GM23338 (cell line): ENCODE data around the gene ENTHD1. TPM values are rescaled to one million over a fixed set of nuclear protein-coding genes. Genes with fewer than 3 reads are reported as not detected.

Experiments
- ATAC-seq: fragments of 200-7000 bp; cut with Tn5 transposase; 3 replicates; pipeline ENCODE4 v1.9.1; 2020
- DNase-seq: peaks from one replicate; pipeline ENCODE4 v3.0.0-alpha.2; 2015; ENCODE audit warnings: low spot score
- H2AFZ ChIP-seq: fragments of 200-600 bp; sonication (generic); 2 replicates; pipeline ENCODE4 v1.8.0; 2016; ENCODE audit warnings: antibody characterized with exemption, mild to moderate bottlenecking, moderate library complexity
- H3F3A ChIP-seq: fragments of 200-600 bp; sonication (generic); replicated peaks from 2 replicates; pipeline ENCODE4 v1.8.0; 2017; ENCODE audit warnings: antibody characterized with exemption, mixed run types, low read depth
- H3K27ac ChIP-seq: fragments of 200-600 bp; sonication (generic); 2 replicates; pipeline ENCODE4 v1.6.1; 2016; ENCODE audit warnings: low read depth
- H3K27me3 ChIP-seq: fragments of 200-600 bp; sonication (generic); 2 replicates; pipeline ENCODE4 v1.8.0; 2016; ENCODE audit warnings: mild to moderate bottlenecking, mixed run types, moderate library complexity; ENCODE audit not compliant: insufficient read depth
- H3K36me3 ChIP-seq: fragments of 200-600 bp; sonication (generic); 2 replicates; pipeline ENCODE4 v1.8.0; 2016; ENCODE audit warnings: mild to moderate bottlenecking; ENCODE audit not compliant: insufficient read depth
- H3K4me1 ChIP-seq: fragments of 200-600 bp; sonication (generic); 2 replicates; pipeline ENCODE4 v1.8.0; 2016; ENCODE audit warnings: mild to moderate bottlenecking, moderate library complexity; ENCODE audit not compliant: insufficient read depth
- H3K4me2 ChIP-seq: fragments of 200-600 bp; sonication (generic); 2 replicates; pipeline ENCODE4 v1.7.1; 2017; ENCODE audit warnings: mixed run types
- H3K4me3 ChIP-seq: fragments of 200-600 bp; sonication (generic); 2 replicates; pipeline ENCODE4 v1.6.1; 2016; ENCODE audit warnings: mixed run types
- H3K79me2 ChIP-seq: fragments of 200-600 bp; sonication (generic); replicated peaks from 2 replicates; pipeline ENCODE4 v1.8.0; 2017; ENCODE audit warnings: mild to moderate bottlenecking; ENCODE audit not compliant: insufficient read depth
- H3K9me2 ChIP-seq: fragments of 200-600 bp; sonication (generic); 2 replicates; pipeline ENCODE4 v1.8.0; 2017; ENCODE audit not compliant: insufficient read depth
- H4K20me1 ChIP-seq: fragments of 200-600 bp; sonication (generic); replicated peaks from 2 replicates; pipeline ENCODE4 v1.8.0; 2017; ENCODE audit warnings: mild to moderate bottlenecking; ENCODE audit not compliant: insufficient read depth
- H3K27ac Mint-ChIP-seq: 2 replicates; pipeline ENCODE4 v1.8.0; 2020; ENCODE audit warnings: inconsistent platforms, mild to moderate bottlenecking, moderate library complexity, mixed read lengths
- H3K27me3 Mint-ChIP-seq: 3 replicates; pipeline ENCODE4 v1.8.0; 2022; ENCODE audit warnings: low read depth, mild to moderate bottlenecking, moderate library complexity, mixed read lengths, inconsistent platforms; ENCODE audit not compliant: insufficient read depth, poor library complexity
- H3K36me3 Mint-ChIP-seq: 3 replicates; pipeline ENCODE4 v1.8.0; 2021; ENCODE audit warnings: low read depth, mild to moderate bottlenecking, inconsistent platforms, moderate library complexity, mixed read lengths
- H3K4me1 Mint-ChIP-seq: 3 replicates; pipeline ENCODE4 v1.8.0; 2020; ENCODE audit warnings: mild to moderate bottlenecking, inconsistent platforms, mixed read lengths
- H3K4me3 Mint-ChIP-seq: 3 replicates; pipeline ENCODE4 v1.8.0; 2021; ENCODE audit warnings: moderate library complexity, mild to moderate bottlenecking, inconsistent platforms, mixed read lengths
- H3K9me3 Mint-ChIP-seq: 3 replicates; pipeline ENCODE4 v1.8.0; 2020; ENCODE audit warnings: moderate library complexity, mild to moderate bottlenecking, inconsistent platforms, mixed read lengths
- CREB1 ChIP-seq: fragments of 250-450 bp; sonication (Bioruptor Pico); IDR thresholded peaks from 2 replicates; pipeline ENCODE4 v1.5.0; 2020; ENCODE audit warnings: low read depth, mild to moderate bottlenecking, moderate library complexity
- JUNB ChIP-seq: IDR thresholded peaks from one replicate; pipeline ENCODE4 v1.6.1; 2016; ENCODE audit warnings: antibody characterized with exemption; ENCODE audit not compliant: unreplicated experiment
- POLR2AphosphoS5 ChIP-seq: IDR thresholded peaks from 2 replicates; pipeline ENCODE4 v1.6.1; 2016; ENCODE audit warnings: antibody characterized with exemption, low read depth
- ZNF331 ChIP-seq: fragments of 250-450 bp; sonication (Bioruptor Pico); IDR thresholded peaks from 2 replicates; pipeline ENCODE4 v1.5.0; 2020; ENCODE audit warnings: low read depth, mild to moderate bottlenecking, moderate library complexity
- polyA plus RNA-seq: library from polyadenylated mRNA; unstranded; fragments of >200 nt; fragmentation: Nextera tagmentation; extraction: Ambion mirVana; gene quantifications from 2 replicates; pipeline ENCODE4 v1.2.1, GENCODE V29; 2016
- total RNA-seq: library from RNA; depleted of rRNA; stranded (reverse); fragments of >200 nt; shearing (Covaris generic); gene quantifications from 2 replicates; pipeline ENCODE4 v1.2.3, GENCODE V29; 2014
- TF ChIP-seq, protein P1 (sequence below), 2 experiments: fragments of 200-600 bp in 1 of 2; sonication (generic) in 1 of 2; conservative IDR thresholded peaks; 2 replicates each; pipeline versions ENCODE4 v1.5.1 to v1.6.1; 2016 to 2017; ENCODE audit warnings: antibody characterized with exemption in 2 of 2, low read depth in 2 of 2, mild to moderate bottlenecking in 2 of 2, moderate library complexity in 1 of 2
- TF ChIP-seq, protein P2 (sequence below): fragments of 250-450 bp; sonication (Bioruptor Pico); IDR thresholded peaks from 2 replicates; pipeline ENCODE4 v1.5.0; 2020; ENCODE audit warnings: mild to moderate bottlenecking, moderate library complexity

ENTHD1 gene
- total and polyA plus RNA-seq, 2 experiments from 2014 or later = not detected

DNA sequence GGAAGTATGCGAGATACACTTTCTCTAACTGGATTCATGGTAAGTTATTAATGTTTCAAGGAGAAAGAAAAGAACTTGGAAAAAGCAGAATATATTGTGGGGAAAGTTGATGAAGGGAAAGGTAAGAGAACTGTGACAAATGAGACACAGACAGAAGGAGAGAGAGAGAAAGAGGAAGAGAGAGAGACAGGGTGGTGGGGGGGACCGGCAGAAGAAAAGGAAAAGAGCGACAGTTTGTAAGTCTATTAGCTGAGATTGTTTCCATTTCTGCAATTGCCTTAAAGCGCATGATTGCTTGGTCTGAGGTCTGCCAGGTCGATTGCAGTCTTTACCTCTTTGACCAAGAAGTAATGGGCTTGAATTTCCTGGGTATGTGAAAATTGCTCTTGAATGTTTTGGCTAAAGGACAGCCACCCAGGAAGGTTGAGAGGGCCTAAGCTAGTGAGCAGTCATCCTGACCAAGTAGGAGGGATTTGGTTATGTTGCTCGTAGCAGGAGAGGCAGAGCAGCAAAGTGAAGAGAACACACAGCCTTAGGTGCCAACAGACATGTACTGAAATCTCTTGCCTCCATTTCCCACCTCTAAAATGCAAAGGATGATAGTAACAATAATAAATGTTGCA is 43.1 kb upstream of the ENTHD1 start:
- no peaks in the 10 kb centered on the region for H3K36me3 ChIP-seq
- no peak overlapping the region for H3K4me2 ChIP-seq
- H3K4me1 ChIP-seq = peaks cover 38% of the 10 kb centered on the region
- TF ChIP-seq, protein P1, sequence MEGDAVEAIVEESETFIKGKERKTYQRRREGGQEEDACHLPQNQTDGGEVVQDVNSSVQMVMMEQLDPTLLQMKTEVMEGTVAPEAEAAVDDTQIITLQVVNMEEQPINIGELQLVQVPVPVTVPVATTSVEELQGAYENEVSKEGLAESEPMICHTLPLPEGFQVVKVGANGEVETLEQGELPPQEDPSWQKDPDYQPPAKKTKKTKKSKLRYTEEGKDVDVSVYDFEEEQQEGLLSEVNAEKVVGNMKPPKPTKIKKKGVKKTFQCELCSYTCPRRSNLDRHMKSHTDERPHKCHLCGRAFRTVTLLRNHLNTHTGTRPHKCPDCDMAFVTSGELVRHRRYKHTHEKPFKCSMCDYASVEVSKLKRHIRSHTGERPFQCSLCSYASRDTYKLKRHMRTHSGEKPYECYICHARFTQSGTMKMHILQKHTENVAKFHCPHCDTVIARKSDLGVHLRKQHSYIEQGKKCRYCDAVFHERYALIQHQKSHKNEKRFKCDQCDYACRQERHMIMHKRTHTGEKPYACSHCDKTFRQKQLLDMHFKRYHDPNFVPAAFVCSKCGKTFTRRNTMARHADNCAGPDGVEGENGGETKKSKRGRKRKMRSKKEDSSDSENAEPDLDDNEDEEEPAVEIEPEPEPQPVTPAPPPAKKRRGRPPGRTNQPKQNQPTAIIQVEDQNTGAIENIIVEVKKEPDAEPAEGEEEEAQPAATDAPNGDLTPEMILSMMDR (conservative IDR thresholded peaks at IDR 0.05; ENCODE audit: low read depth in 2 of 2) = no peak
- no peak for TF ChIP-seq CREB1 (CRISPR knock-in tag)
- TF ChIP-seq POLR2AphosphoS5 = no peak
- TF ChIP-seq JUNB = no peak
- TF ChIP-seq, protein P2, sequence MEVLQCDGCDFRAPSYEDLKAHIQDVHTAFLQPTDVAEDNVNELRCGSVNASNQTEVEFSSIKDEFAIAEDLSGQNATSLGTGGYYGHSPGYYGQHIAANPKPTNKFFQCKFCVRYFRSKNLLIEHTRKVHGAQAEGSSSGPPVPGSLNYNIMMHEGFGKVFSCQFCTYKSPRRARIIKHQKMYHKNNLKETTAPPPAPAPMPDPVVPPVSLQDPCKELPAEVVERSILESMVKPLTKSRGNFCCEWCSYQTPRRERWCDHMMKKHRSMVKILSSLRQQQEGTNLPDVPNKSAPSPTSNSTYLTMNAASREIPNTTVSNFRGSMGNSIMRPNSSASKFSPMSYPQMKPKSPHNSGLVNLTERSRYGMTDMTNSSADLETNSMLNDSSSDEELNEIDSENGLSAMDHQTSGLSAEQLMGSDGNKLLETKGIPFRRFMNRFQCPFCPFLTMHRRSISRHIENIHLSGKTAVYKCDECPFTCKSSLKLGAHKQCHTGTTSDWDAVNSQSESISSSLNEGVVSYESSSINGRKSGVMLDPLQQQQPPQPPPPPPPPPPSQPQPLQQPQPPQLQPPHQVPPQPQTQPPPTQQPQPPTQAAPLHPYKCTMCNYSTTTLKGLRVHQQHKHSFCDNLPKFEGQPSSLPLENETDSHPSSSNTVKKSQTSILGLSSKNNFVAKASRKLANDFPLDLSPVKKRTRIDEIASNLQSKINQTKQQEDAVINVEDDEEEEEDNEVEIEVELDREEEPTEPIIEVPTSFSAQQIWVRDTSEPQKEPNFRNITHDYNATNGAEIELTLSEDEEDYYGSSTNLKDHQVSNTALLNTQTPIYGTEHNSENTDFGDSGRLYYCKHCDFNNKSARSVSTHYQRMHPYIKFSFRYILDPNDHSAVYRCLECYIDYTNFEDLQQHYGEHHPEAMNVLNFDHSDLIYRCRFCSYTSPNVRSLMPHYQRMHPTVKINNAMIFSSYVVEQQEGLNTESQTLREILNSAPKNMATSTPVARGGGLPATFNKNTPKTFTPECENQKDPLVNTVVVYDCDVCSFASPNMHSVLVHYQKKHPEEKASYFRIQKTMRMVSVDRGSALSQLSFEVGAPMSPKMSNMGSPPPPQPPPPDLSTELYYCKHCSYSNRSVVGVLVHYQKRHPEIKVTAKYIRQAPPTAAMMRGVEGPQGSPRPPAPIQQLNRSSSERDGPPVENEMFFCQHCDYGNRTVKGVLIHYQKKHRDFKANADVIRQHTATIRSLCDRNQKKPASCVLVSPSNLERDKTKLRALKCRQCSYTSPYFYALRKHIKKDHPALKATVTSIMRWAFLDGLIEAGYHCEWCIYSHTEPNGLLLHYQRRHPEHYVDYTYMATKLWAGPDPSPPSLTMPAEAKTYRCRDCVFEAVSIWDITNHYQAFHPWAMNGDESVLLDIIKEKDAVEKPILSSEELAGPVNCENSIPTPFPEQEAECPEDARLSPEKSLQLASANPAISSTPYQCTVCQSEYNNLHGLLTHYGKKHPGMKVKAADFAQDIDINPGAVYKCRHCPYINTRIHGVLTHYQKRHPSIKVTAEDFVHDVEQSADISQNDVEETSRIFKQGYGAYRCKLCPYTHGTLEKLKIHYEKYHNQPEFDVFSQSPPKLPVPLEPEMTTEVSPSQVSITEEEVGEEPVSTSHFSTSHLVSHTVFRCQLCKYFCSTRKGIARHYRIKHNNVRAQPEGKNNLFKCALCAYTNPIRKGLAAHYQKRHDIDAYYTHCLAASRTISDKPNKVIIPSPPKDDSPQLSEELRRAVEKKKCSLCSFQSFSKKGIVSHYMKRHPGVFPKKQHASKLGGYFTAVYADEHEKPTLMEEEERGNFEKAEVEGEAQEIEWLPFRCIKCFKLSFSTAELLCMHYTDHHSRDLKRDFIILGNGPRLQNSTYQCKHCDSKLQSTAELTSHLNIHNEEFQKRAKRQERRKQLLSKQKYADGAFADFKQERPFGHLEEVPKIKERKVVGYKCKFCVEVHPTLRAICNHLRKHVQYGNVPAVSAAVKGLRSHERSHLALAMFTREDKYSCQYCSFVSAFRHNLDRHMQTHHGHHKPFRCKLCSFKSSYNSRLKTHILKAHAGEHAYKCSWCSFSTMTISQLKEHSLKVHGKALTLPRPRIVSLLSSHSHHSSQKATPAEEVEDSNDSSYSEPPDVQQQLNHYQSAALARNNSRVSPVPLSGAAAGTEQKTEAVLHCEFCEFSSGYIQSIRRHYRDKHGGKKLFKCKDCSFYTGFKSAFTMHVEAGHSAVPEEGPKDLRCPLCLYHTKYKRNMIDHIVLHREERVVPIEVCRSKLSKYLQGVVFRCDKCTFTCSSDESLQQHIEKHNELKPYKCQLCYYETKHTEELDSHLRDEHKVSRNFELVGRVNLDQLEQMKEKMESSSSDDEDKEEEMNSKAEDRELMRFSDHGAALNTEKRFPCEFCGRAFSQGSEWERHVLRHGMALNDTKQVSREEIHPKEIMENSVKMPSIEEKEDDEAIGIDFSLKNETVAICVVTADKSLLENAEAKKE (CRISPR knock-in tag) = no peak
- no peak for TF ChIP-seq ZNF331 (CRISPR knock-in tag)
- ATAC-seq (no peak), DNase-seq (no peak)
- H3F3A ChIP-seq = 0 out of 2 replicates have a peak, but pooled peaks cover 2% of the 10 kb centered on the region
- Mint-ChIP-seq H3K36me3 (no peaks in the 10 kb centered on the region), H3K27ac (no peak overlapping the region), H3K4me3 (no peak overlapping the region), H3K4me1 (peaks cover 57% of the 10 kb centered on the region), H3K27me3 (peaks cover 4% of the 10 kb centered on the region), H3K9me3 (no peaks in the 10 kb centered on the region)
- no peaks in the 10 kb centered on the region for H3K9me2 ChIP-seq
- H3K79me2 ChIP-seq = no peaks in the 10 kb centered on the region
- H2AFZ ChIP-seq = no peak overlapping the region; the same call in 1 of the 2 replicates
- H3K27me3 ChIP-seq = no peaks in the 10 kb centered on the region
- no peaks in the 10 kb centered on the region for H4K20me1 ChIP-seq
- no peak overlapping the region for H3K4me3 ChIP-seq
- H3K27ac ChIP-seq = no peak overlapping the region
